CD1c-positive myeloid dendritic cell (primary cell): ENCODE data around the gene CX3CR1.
A peak's percentile ranks its signal among the peaks of the same experiment; 100 is the strongest.
"Not testable (repeated sequence)": the region's sequence is repeated elsewhere in the genome, so short reads cannot be mapped to it uniquely, and the experiment has no call there.

Source experiments
- DNase-seq: peaks from one replicate; pipeline ENCODE4 v3.0.0-alpha.2; 2016; ENCODE audit errors: extremely low spot score

The CX3CR1 gene

DNA sequence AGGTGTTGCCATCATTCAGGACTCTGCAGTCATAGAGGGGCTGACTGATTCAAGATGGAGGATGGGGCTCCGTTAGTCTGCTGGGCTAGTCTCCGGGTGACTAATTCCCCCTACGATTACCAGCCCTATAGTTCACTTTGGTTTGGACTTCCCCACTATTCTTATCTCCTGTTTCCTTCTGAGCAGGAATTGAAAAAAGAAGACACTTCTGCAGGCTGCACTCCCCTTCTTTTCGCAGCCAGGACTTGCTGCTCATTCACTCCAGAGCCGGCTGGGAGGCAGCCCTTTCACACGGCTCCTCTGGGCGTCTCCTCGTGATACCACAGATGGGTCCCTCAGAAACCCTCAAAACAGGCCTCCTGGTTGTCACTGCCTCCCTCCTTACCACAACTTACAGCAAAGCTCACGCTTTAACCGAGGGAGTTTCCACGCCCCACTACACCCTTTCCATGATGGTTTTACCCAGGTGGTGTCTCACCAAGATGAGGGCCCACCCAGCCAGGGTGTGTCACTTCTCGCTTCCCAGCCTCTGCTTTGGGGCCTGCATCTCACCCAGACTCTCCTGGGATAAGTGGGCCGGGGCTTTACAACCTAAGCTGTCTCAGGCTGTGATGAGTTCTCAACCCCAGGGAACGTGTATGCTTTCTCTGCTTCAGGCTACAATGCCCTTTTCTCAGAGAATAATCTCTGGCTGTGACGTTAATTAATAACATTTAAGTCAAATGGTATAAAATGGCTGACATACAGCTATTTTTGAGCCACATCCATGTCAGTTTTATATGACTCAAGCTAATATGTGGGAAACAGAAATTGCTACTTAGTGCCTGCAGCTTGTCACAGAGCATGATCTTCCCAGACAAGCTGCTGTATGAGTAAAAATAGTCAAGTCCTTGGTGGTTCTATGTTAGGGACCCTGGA, 11.9 kb downstream of the CX3CR1 start:
- DNase-seq = peak; percentile 67

DNA sequence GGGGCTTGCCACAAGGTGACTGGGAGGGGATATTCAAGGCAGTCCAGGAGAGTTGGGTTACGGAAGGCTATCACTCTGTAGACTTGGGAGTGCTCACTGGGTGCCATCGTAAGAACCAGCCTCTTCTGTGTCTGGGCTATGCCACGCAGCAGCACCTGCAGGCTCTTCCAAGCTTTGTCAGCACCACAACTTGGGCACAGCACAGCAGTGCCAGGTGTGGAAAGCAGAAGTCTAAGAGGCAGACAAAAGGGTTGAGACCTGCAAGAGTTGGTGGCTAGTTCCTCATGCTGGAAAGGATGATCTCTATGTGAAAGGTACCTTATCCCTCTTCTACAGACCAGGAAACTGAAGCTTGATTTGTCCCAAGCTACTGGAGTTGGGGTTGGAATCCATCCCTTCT, 15.8 kb downstream of the CX3CR1 start:
- no peak for DNase-seq

DNA sequence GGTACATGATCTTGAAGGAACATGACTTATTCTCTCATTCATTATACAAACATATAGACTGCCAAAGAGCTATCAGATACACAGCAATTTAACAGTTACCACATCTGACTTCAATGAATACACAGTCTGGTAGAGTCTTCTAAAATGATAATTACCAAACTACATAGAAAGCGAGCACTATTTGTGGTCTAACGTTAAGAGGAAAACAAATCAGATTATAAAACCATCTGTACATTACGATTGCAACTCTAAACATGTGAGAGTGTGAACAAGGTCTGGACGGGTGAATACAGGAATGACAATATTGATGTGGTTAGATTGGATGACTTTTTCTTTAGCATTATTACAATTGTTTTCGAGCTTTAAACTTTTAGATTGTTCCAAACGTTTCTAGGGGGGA, 16.3 kb downstream of the CX3CR1 start:
- DNase-seq = no peak

GRCh38 chr3:39262846-39263245, 17.0 kb downstream of the CX3CR1 start:
- DNase-seq = peak; percentile 60

DNA sequence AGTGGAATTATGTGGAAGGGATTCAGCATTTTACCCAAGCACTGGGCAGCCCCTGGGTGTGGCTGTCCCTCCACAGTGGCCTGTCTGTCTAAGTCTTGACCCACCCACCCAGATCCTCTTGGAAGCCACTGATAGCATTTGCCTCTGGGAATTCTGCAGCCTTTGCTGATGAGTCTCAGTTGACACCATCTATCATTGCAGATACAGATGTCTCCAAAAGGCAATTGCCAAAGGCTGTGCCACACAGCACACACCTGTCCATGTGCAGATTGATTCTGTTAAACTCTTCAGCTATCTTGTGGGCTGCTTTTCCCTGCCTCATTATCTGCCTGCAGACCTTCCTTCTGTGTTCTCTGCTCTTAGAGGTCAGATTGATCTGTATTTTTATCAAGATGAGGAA, 18.1 kb downstream of the CX3CR1 start:
- no peak for DNase-seq

DNA sequence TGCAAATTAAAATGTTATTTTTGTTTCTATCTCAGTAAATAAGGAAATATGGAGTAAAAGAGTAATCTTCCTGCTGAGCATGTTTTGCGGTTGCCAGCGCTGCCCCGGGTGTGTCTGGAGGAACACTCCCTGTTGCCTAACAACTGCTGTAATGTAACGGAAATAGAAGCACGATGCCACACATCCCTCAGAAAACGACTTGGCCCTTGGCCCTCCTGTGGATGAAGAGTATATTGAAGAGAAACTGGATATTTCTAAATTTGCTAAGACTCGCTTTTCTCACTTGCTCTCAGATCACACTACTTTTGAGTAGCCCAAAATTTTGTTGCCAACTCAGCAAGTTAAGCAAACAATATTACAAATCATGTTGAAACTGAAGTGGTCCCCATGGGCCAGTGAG, 18.9 kb downstream of the CX3CR1 start:
- DNase-seq = peak; percentile 97

GRCh38 chr3:39260318-39260717, 19.5 kb downstream of the CX3CR1 start:
- DNase-seq = no peak

GRCh38 chr3:39255503-39256325, 24.1 kb downstream of the CX3CR1 start:
- DNase-seq = peak; percentile 82

GRCh38 chr3:39254806-39255449, 24.9 kb downstream of the CX3CR1 start:
- no peak for DNase-seq

GRCh38 chr3:39251576-39251975, 28.3 kb downstream of the CX3CR1 start:
- no peak for DNase-seq

DNA sequence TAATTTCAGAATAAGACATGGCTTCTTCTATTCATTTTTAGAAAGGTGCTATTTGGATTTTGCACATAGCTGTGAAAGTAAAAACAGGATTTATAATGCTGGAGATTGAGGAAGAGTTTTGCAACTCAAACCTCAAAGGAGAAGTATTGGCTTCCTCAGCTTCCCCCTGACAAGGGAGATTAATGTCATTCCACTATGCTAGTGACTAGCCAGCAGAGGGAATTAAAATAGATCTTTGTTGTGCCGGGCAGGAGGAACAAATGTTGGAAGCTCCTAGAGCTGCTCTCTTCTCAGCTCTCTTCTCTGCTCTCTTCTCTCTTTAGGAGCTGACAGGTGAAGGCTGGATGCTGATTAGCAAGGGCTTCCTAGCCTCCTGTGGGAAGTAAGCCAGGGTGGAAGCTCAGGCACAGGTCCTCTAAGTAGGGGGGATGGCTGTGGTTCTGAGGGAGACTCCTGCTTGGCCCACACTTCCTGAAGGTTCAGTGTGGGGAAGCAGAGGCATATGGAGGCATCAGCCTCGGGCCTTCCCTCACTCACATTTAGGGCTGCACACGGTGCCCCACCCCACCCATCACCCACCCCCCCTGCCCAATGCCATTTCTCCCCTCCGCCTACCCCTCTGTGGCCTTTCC, 29.6 kb downstream of the CX3CR1 start:
- peak; percentile 88 for DNase-seq

- peak; percentile 45 for DNase-seq
Observed at GRCh38 chr3:39249453-39250115, 30.3 kb downstream of the CX3CR1 start.

DNA sequence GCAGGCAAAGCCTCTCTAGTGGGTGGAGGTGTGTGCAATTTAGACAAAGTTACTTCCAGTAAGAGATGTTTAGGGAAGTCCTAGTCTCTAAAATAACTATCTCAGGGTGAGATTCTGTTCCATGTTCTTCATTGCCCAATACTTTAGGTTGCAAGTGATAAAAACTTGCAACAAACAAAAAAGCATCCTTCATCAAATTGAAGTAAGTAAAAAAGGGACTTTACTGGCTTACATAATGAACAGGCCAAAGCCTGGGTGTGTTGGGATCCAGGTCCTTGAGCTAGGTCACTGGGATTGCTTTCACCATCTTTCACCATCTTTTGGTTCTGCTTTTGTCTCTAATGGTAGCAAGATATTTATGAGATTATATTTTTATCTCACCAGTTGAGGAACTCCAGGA, 38.3 kb downstream of the CX3CR1 start:
- peak; percentile 69 for DNase-seq

DNA sequence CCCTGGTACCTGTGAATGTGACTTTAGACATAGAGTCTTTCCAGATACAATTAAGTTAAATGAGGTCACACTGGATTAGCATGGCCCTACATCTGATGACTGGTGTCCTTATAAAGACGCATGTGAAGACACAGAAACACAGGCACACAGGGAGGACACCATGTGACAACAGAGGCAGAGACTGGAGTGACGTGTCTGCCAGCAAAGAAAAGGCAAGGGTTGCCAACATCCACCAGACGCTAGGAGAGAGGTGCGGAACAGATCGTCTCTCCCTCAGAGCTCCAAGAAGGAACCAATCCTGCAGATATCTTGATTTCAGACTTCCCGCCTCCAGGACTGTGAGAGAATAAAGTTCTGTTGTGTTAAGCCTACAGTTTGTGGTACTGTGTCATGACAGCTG, 42.8 kb downstream of the CX3CR1 start:
- no peak for DNase-seq

GRCh38 chr3:39234651-39235050, 45.2 kb downstream of the CX3CR1 start:
- DNase-seq = no peak

GRCh38 chr3:39232859-39233258, 47.0 kb downstream of the CX3CR1 start:
- no peak for DNase-seq

DNA sequence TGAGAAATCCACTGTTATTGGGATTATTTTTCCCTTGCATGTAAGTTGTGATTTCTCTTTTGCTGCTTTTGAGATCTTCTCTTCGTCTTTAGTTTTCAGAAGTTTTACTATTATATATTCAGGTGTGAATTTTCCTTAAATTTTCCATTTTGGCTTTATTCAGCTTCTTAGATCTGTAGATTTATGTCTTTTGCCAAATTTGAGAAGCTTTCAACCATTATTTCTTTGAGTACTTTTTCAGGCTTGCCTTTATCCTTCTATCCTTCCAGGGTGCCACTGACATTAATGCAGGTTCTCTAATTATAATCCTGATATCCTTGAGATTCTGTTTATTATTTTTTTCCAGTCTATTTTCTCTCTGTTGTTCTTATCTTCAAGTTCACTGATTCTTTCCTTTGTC, 49.4 kb downstream of the CX3CR1 start:
- DNase-seq = no peak

DNA sequence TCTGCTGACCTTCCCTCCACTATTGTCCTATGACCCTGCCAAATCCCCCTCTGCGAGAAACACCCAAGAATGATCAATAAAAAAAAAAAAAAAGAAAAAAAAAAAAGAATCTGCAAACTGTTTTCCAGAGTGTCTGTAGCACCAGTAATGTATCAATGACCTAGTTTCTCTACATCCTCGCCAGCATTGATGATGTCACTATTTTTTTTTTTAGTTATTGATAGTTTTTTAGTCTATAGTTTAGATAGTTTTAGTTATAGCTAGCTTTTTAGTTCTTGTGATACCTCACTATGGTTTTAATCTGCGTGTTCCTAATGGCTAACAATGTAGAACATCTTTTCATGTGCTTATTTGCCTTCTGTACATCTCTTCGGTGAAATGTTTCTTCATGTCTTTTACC, 51.3 kb downstream of the CX3CR1 start:
- no peak for DNase-seq

DNA sequence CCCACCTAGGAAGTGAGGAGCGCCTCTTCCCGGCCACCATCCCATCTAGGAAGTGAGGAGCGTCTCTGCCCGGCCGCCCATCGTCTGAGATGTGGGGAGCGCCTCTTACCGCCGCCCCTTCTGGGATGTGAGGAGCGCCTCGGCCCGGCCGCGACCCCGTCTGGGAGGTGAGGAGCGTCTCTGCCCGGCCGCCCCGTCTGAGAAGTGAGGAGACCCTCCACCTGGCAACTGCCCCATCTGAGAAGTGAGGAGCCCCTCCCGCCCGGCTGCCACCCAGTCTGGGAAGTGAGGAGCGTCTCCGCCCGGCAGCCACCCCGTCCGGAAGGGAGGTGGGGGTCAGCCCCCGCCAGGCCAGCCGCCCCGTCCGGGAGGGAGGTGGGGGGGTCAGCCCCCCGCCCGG, 52.2 kb downstream of the CX3CR1 start:
- DNase-seq = not testable (repeated sequence)

DNA sequence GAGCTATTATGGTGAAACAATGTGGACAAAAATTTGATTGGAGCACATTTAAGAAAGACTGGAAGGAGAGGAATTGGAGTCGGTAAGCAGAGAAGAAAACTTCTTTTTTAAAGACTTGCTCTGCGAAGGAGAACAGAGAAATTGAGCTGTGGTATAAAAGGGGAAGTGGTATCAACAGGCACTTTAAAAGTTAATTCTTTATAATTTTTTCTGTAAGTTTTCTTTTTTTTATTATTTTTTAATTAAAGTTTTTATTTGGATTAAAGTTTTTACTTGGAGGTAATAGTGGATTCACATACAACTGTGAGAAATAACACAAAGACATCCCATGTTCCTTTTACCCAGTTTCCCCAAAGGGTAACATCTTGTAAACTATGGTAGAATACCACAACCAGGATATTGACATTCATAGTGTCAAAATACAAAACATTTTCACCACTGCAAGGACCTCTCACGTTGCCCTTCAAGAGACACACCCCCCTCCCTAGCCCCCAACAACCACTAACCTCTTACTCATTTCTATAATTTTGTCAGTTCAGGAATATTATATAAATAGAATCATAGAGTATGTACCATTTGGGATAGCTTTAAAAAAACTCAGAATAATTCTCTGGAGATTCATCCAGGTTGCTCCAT, 53.6 kb downstream of the CX3CR1 start:
- peak; percentile 43 for DNase-seq

DNA sequence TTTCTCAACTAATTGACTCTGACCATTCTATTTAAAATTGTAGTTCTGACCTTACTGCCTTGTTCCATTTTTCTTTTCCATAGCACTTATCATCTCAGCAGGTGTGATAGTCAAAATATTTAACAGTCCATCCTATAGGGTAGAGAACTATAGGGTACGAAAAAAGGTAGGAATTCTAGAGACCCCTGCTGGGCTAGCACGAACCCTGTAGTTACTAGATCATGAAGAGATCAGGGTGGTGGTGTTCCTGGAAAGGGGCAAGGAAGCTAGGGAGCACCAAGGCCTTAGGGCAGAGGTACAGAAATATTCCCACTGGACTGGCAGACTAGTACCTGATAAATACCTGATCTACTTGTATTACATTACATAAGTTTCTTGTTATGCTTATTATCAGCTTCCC, 55.5 kb downstream of the CX3CR1 start:
- DNase-seq = no peak
